Gastrocnemius medialis (tissue), 4 donors: ENCODE data around the gene GALP. TPM values are rescaled to one million over a fixed set of nuclear protein-coding genes. Genes with fewer than 3 reads are reported as not detected.
A peak's percentile ranks its signal among the peaks of the same experiment; 100 is the strongest.

ENCODE experiments used
- ATAC-seq, 2 donors: fragments of 150-250 bp; one replicate each; pipeline ENCODE4 v1.9.1; 2016
- DNase-seq, 2 donors: peaks; one replicate each; pipeline ENCODE4 v3.0.0-alpha.2; 2019
- H3K27ac ChIP-seq, 4 donors: fragments of 200-600 bp; sonication (generic); 1 replicate in 1 of 4; 2 replicates in 3 of 4; pipeline ENCODE4 v1.5.1; 2016 to 2018; ENCODE audit warnings: mild to moderate bottlenecking in 2 of 4, moderate library complexity in 1 of 4
- H3K27me3 ChIP-seq, 3 donors: fragments of 200-600 bp; sonication (generic) in 2 of 3; 1 replicate in 1 of 3; 2 replicates in 2 of 3; pipeline versions ENCODE4 v1.5.1 to v1.6.0; 2016 to 2019; ENCODE audit warnings: mild to moderate bottlenecking in 1 of 3, moderate library complexity in 1 of 3
- H3K36me3 ChIP-seq, 2 donors: fragments of 200-600 bp; sonication (generic) in 1 of 2; one replicate each; pipeline ENCODE4 v1.5.1; 2017 to 2018
- H3K4me1 ChIP-seq, 2 donors: fragments of 200-600 bp; sonication (generic) in 1 of 2; one replicate each; pipeline ENCODE4 v1.5.1; 2016 to 2017; ENCODE audit warnings: mild to moderate bottlenecking in 2 of 2
- H3K4me3 ChIP-seq, 4 donors: fragments of 200-600 bp; sonication (generic) in 3 of 4; 1 replicate in 1 of 4; 2 replicates in 3 of 4; pipeline ENCODE4 v1.5.1; 2016 to 2019; ENCODE audit warnings: mild to moderate bottlenecking in 2 of 4
- H3K9me3 ChIP-seq, 3 donors: fragments of 200-600 bp; sonication (generic) in 2 of 3; 1 replicate in 1 of 3; 2 replicates in 2 of 3; pipeline ENCODE4 v1.5.1; 2016 to 2019
- CTCF ChIP-seq, 5 experiments: fragments of 450-650 bp in 3 of 5; fragments of 200-600 bp in 2 of 5; sonication (generic) in 2 of 5; IDR thresholded peaks in 4 of 5; conservative IDR thresholded peaks in 1 of 5; 1 replicate in 4 of 5; 2 replicates in 1 of 5; pipeline ENCODE4 v1.5.1; 2016 to 2019; ENCODE audit warnings: antibody characterized with exemption in 5 of 5, mild to moderate bottlenecking in 3 of 5, moderate library complexity in 3 of 5
- POLR2A ChIP-seq, 2 donors: fragments of 450-650 bp; IDR thresholded peaks; one replicate each; pipeline ENCODE4 v1.6.1; 2017; ENCODE audit warnings: antibody characterized with exemption in 2 of 2, mild to moderate bottlenecking in 2 of 2, moderate library complexity in 2 of 2
- in situ Hi-C, 4 donors: fragments of 200-750 bp; cut with MboI; loops; one replicate each; pipeline versions ENCODE4 v1.15.0 to v1.8.0; 2017; ENCODE audit warnings: low sequenced_read_pairs in 4 of 4
- intact Hi-C: fragments of 100-400 bp; cut with DNase I; formaldehyde crosslinking; loops from one replicate; pipeline ENCODE4 v1.15.1; 2023; ENCODE audit warnings: low total_unique reads
- total RNA-seq, 4 donors: library from RNA; depleted of rRNA; stranded (reverse); fragments of >200 nt; gene quantifications; one replicate each; pipeline versions ENCODE4 v1.1.0 to v1.2.3, GENCODE V29; 2016

GALP gene
- total RNA-seq, 4 donors from 2014 or later = not detected

- H3K4me1 ChIP-seq = peaks cover 11 to 21% of the 10 kb centered on the region in 2 donors
- H3K27me3 ChIP-seq = no peaks in the 10 kb centered on the region
- intact Hi-C loops = loop anchor here (5.0 to 10.0 kb wide), 3 partner anchors 35 to 453 kb away; partner anchors contain the start of genes ZNF71 and ZSCAN5A
- ATAC-seq (no peak), DNase-seq (no peak)
- in situ Hi-C loops = no loop called here
- H3K36me3 ChIP-seq = peaks cover 0 to 2% of the 10 kb centered on the region in 2 donors
- peak overlapping the region; percentile 84 to 89 (median 86) for H3K27ac ChIP-seq
- TF ChIP-seq POLR2A (IDR thresholded peaks at IDR 0.05) = no peak
- no peak for TF ChIP-seq CTCF (IDR thresholded peaks at IDR 0.05 in 4 of 5, conservative IDR thresholded peaks at IDR 0.05 in 1 of 5)
- H3K9me3 ChIP-seq = no peaks in the 10 kb centered on the region
- peak overlapping the region; percentile 57 to 76 (median 58) for H3K4me3 ChIP-seq
These were observed 33.6 kb upstream of the GALP start for GRCh38 chr19:56142087-56142787.

GRCh38 chr19:56142897-56143434, 32.8 kb upstream of the GALP start:
- ATAC-seq = no peak
- H3K27ac ChIP-seq = peak overlapping the region in 1 of 4 donors; percentile 7
- intact Hi-C loops = loop anchor here (5.0 to 10.0 kb wide), 3 partner anchors 36 to 452 kb away; partner anchors contain the start of genes ZNF71 and ZSCAN5A

GRCh38 chr19:56144376-56144775, 31.4 kb upstream of the GALP start:
- in situ Hi-C loops = no loop called here
- Histone ChIP-seq H3K27me3 (no peaks in the 10 kb centered on the region), H3K36me3 (peaks cover 0 to 12% of the 10 kb centered on the region in 2 donors), H3K4me1 (peaks cover 11 to 21% of the 10 kb centered on the region in 2 donors), H3K9me3 (no peaks in the 10 kb centered on the region), H3K27ac (no peak overlapping the region), H3K4me3 (no peak overlapping the region)
- intact Hi-C loops = loop anchor here (5.0 to 10.0 kb wide), 3 partner anchors 37 to 450 kb away; partner anchors contain the start of genes ZNF71 and ZSCAN5A
- TF ChIP-seq POLR2A (IDR thresholded peaks at IDR 0.05) = no peak
- no peak for TF ChIP-seq CTCF (IDR thresholded peaks at IDR 0.05 in 4 of 5, conservative IDR thresholded peaks at IDR 0.05 in 1 of 5)
- ATAC-seq (no peak), DNase-seq (no peak)

More at GRCh38 chr19:56142897-56143434, 32.8 kb upstream of the GALP start:
- DNase-seq = no peak
- no peak overlapping the region for H3K4me3 ChIP-seq
- no peak for TF ChIP-seq CTCF (IDR thresholded peaks at IDR 0.05 in 4 of 5, conservative IDR thresholded peaks at IDR 0.05 in 1 of 5)
- TF ChIP-seq POLR2A (IDR thresholded peaks at IDR 0.05) = no peak
- in situ Hi-C loops = no loop called here
- H3K4me1 ChIP-seq = peaks cover 11 to 21% of the 10 kb centered on the region in 2 donors
- no peaks in the 10 kb centered on the region for H3K9me3 ChIP-seq
- no peaks in the 10 kb centered on the region for H3K27me3 ChIP-seq
- peaks cover 0 to 10% of the 10 kb centered on the region in 2 donors for H3K36me3 ChIP-seq

- H3K9me3 ChIP-seq = no peaks in the 10 kb centered on the region
- no peaks in the 10 kb centered on the region for H3K27me3 ChIP-seq
- ATAC-seq (no peak), DNase-seq (no peak)
- no peak for TF ChIP-seq CTCF (IDR thresholded peaks at IDR 0.05 in 4 of 5, conservative IDR thresholded peaks at IDR 0.05 in 1 of 5)
- no peak for TF ChIP-seq POLR2A (IDR thresholded peaks at IDR 0.05)
- intact Hi-C loops (loop anchor here (5.0 to 10.0 kb wide), 3 partner anchors 38 to 450 kb away; partner anchors contain the start of genes ZNF71 and ZSCAN5A), in situ Hi-C loops (no loop called here)
- H3K27ac ChIP-seq = no peak overlapping the region
- peaks cover 0 to 12% of the 10 kb centered on the region in 2 donors for H3K36me3 ChIP-seq
- no peak overlapping the region for H3K4me3 ChIP-seq
- H3K4me1 ChIP-seq = peaks cover 8 to 20% of the 10 kb centered on the region in 2 donors
These were observed 31.0 kb upstream of the GALP start for GRCh38 chr19:56144831-56145230.
